HAP-1 (cell line): ENCODE data around the gene RASA2.

ENCODE experiments used
- DNase-seq, 2 experiments: peaks; one replicate each; pipeline ENCODE4 v3.0.0-alpha.2; 2016 to 2020; ENCODE audit warnings: low spot score in 2 of 2
- H3K27me3 ChIP-seq: fragments of 250-450 bp; sonication (Bioruptor Pico); 2 replicates; pipeline ENCODE4 v1.5.1; 2020; ENCODE audit warnings: low read depth, mild to moderate bottlenecking, moderate library complexity
- H3K36me3 ChIP-seq: fragments of 250-450 bp; sonication (Bioruptor Pico); replicated peaks from 2 replicates; pipeline ENCODE4 v1.5.1; 2020; ENCODE audit warnings: mild to moderate bottlenecking
- H3K4me1 ChIP-seq: fragments of 250-450 bp; sonication (Bioruptor Pico); 2 replicates; pipeline ENCODE4 v1.5.1; 2020; ENCODE audit warnings: mild to moderate bottlenecking
- H3K4me3 ChIP-seq: fragments of 250-450 bp; sonication (Bioruptor Pico); 2 replicates; pipeline ENCODE4 v1.5.1; 2020; ENCODE audit warnings: mild to moderate bottlenecking, moderate library complexity
- H3K9me3 ChIP-seq: fragments of 250-450 bp; sonication (Bioruptor Pico); 2 replicates; pipeline ENCODE4 v1.5.1; 2020; ENCODE audit warnings: mild to moderate bottlenecking, moderate library complexity
- in situ Hi-C: fragments of 300-500 bp; cut with MboI; formaldehyde crosslinking; loops from 3 replicates; pipeline ENCODE4 v1.14.3; 2020; ENCODE audit warnings: low sequenced_read_pairs, inconsistent platforms, mixed read lengths

Gene RASA2

GRCh38 chr3:141660614-141660947, 173.8 kb downstream of the RASA2 start:
- no peak for DNase-seq
- Histone ChIP-seq H3K9me3 (peaks cover 4% of the 10 kb centered on the region; the same call in 1 of the 2 replicates), H3K4me1 (peaks cover 5% of the 10 kb centered on the region; the same call in 1 of the 2 replicates), H3K27me3 (no peaks in the 10 kb centered on the region), H3K36me3 (no peaks in the 10 kb centered on the region), H3K4me3 (peak overlapping the region; percentile 34)
- in situ Hi-C loops, result no loop called here

GRCh38 chr3:141661229-141662196, 174.7 kb downstream of the RASA2 start:
- no peaks in the 10 kb centered on the region for H3K27me3 ChIP-seq
- DNase-seq, result no peak
- no peak overlapping the region for H3K4me3 ChIP-seq
- H3K9me3 ChIP-seq, result peaks cover 4% of the 10 kb centered on the region; the same call in 1 of the 2 replicates
- in situ Hi-C loops, result no loop called here
- H3K36me3 ChIP-seq, result no peaks in the 10 kb centered on the region
- peaks cover 5% of the 10 kb centered on the region; the same call in 1 of the 2 replicates for H3K4me1 ChIP-seq

- Histone ChIP-seq H3K27me3 (no peaks in the 10 kb centered on the region), H3K9me3 (no peaks in the 10 kb centered on the region), H3K36me3 (no peaks in the 10 kb centered on the region), H3K4me3 (no peak overlapping the region), H3K4me1 (peaks cover 5% of the 10 kb centered on the region; the same call in 1 of the 2 replicates)
- DNase-seq, result no peak
- in situ Hi-C loops, result no loop called here
Observed at GRCh38 chr3:141663993-141664392, 177.2 kb downstream of the RASA2 start.
